SK-N-SH treated with all-trans-retinoic acid at 6 μM for 48 hours (cell line): ENCODE measurements around the gene POLD4.
A peak's percentile ranks its signal among the peaks of the same experiment; 100 is the strongest.

ENCODE experiments used
- ATAC-seq: fragments of 200-7000 bp; cut with Tn5 transposase; 3 replicates; pipeline ENCODE4 v1.9.1; 2020; ENCODE audit warnings: mild to moderate bottlenecking, moderate library complexity
- ARNTL ChIP-seq: fragments of 450-650 bp; formaldehyde crosslinking; IDR thresholded peaks from 2 replicates; pipeline ENCODE4 v1.5.0; 2020; ENCODE audit warnings: low read depth, mild to moderate bottlenecking, moderate library complexity, borderline replicate concordance
- BACH2 ChIP-seq: fragments of 250-450 bp; sonication (Bioruptor Pico); IDR thresholded peaks from 2 replicates; pipeline ENCODE4 v1.9.0; 2021; ENCODE audit warnings: mild to moderate bottlenecking, borderline replicate concordance
- CREB5 ChIP-seq: fragments of 250-450 bp; sonication (Bioruptor Pico); IDR thresholded peaks from 2 replicates; pipeline ENCODE4 v1.5.1; 2020; ENCODE audit warnings: low read depth, mild to moderate bottlenecking, moderate library complexity
- CSRNP3 ChIP-seq: fragments of 250-450 bp; sonication (Bioruptor Pico); IDR thresholded peaks from 2 replicates; pipeline ENCODE4 v1.5.1; 2021; ENCODE audit warnings: mild to moderate bottlenecking, moderate library complexity
- ESRRG ChIP-seq: fragments of 250-450 bp; sonication (Bioruptor Pico); IDR thresholded peaks from 2 replicates; pipeline ENCODE4 v1.6.1; 2021; ENCODE audit warnings: mild to moderate bottlenecking
- GLIS3 ChIP-seq: fragments of 250-450 bp; sonication (Bioruptor Pico); IDR thresholded peaks from 2 replicates; pipeline ENCODE4 v1.5.0; 2020; ENCODE audit warnings: mild to moderate bottlenecking, moderate library complexity
- OSR1 ChIP-seq: fragments of 250-450 bp; sonication (Bioruptor Pico); IDR thresholded peaks from 2 replicates; pipeline ENCODE4 v1.8.0; 2022; ENCODE audit warnings: moderate library complexity, mild to moderate bottlenecking, inconsistent platforms
- POU6F1 ChIP-seq: fragments of 250-450 bp; sonication (Bioruptor Pico); IDR thresholded peaks from 2 replicates; pipeline ENCODE4 v1.8.0; 2021; ENCODE audit warnings: low read depth, mild to moderate bottlenecking, moderate library complexity, borderline replicate concordance
- PPARA ChIP-seq: fragments of 250-450 bp; sonication (Bioruptor Pico); IDR thresholded peaks from 2 replicates; pipeline ENCODE4 v1.5.0; 2020; ENCODE audit warnings: mild to moderate bottlenecking, borderline replicate concordance
- SNAI2 ChIP-seq: fragments of 250-450 bp; sonication (Bioruptor Pico); IDR thresholded peaks from 2 replicates; pipeline ENCODE4 v1.5.0; 2020; ENCODE audit warnings: mild to moderate bottlenecking, moderate library complexity
- TCF4 ChIP-seq: fragments of 250-450 bp; sonication (Bioruptor Pico); IDR thresholded peaks from 2 replicates; pipeline ENCODE4 v1.8.0; 2021; ENCODE audit warnings: mild to moderate bottlenecking, moderate library complexity, borderline replicate concordance
- TSHZ2 ChIP-seq: fragments of 250-450 bp; sonication (Bioruptor Pico); IDR thresholded peaks from 2 replicates; pipeline ENCODE4 v1.5.0; 2020; ENCODE audit warnings: mild to moderate bottlenecking, moderate library complexity
- ZC3H10 ChIP-seq: fragments of 250-450 bp; sonication (Bioruptor Pico); IDR thresholded peaks from 2 replicates; pipeline ENCODE4 v1.5.1; 2021; ENCODE audit warnings: mild to moderate bottlenecking, moderate library complexity
- ZNF565 ChIP-seq: fragments of 450-650 bp; formaldehyde crosslinking; conservative IDR thresholded peaks from 2 replicates; pipeline ENCODE4 v1.5.0; 2020; ENCODE audit warnings: low read depth, mild to moderate bottlenecking, moderate library complexity
- ZNF70 ChIP-seq: fragments of 450-650 bp; formaldehyde crosslinking; IDR thresholded peaks from 2 replicates; pipeline ENCODE4 v1.5.0; 2020; ENCODE audit warnings: mild to moderate bottlenecking, moderate library complexity
- ZNF8 ChIP-seq: fragments of 450-650 bp; formaldehyde crosslinking; IDR thresholded peaks from 2 replicates; pipeline ENCODE4 v1.5.0; 2020; ENCODE audit warnings: mild to moderate bottlenecking, moderate library complexity

The POLD4 gene

GRCh38 chr11:67356864-67357561 is 3.7 kb upstream of the POLD4 start:
- peak; percentile 38 for ATAC-seq
- TF ChIP-seq CREB5 (CRISPR knock-in tag) (no peak), PPARA (no peak), TCF4 (no peak), ZNF70 (peak; percentile 68; the same call in 1 of the 2 replicates)

- TF ChIP-seq SNAI2 (CRISPR knock-in tag): no peak
- no peak for TF ChIP-seq TCF4
These were observed 3.1 kb upstream of the POLD4 start for GRCh38 chr11:67356387-67356863.

GRCh38 chr11:67355794-67356386 is 2.5 kb upstream of the POLD4 start:
- no peak for ATAC-seq
- TF ChIP-seq CREB5 (CRISPR knock-in tag): no peak
- no peak for TF ChIP-seq CSRNP3 (CRISPR knock-in tag)
- TF ChIP-seq ZC3H10 (CRISPR knock-in tag): no peak
- no peak for TF ChIP-seq ESRRG
- TF ChIP-seq SNAI2 (CRISPR knock-in tag): no peak
- TF ChIP-seq GLIS3 (CRISPR knock-in tag): no peak

More at GRCh38 chr11:67356387-67356863, 3.1 kb upstream of the POLD4 start:
- no peak for ATAC-seq

GRCh38 chr11:67355023-67355793 is 1.9 kb upstream of the POLD4 start:
- ATAC-seq: no peak
- TF ChIP-seq PPARA (no peak), POU6F1 (CRISPR knock-in tag) (no peak), BACH2 (CRISPR knock-in tag) (no peak), CREB5 (CRISPR knock-in tag) (no peak), ESRRG (no peak), ZNF8 (CRISPR knock-in tag) (no peak), ZNF565 (CRISPR knock-in tag) (no peak), TSHZ2 (CRISPR knock-in tag) (no peak), OSR1 (CRISPR knock-in tag) (no peak), ARNTL (CRISPR knock-in tag) (no peak)
